Trophoblast cell (in vitro differentiated cells and primary cell): Measurements from ENCODE around the gene KRT12. TPM values are rescaled to one million over a fixed set of nuclear protein-coding genes. Genes with fewer than 3 reads are reported as not detected.

ENCODE experiments used
- DNase-seq, 2 donors: peaks; one replicate each; pipeline ENCODE4 v3.0.0-alpha.2; 2016
- H2AFZ ChIP-seq: 2 replicates; pipeline ENCODE4 v1.6.1; 2013; ENCODE audit warnings: low read length, moderate library complexity, mild to moderate bottlenecking; ENCODE audit not compliant: insufficient read depth, poor library complexity
- H2AK5ac ChIP-seq: 2 replicates; pipeline ENCODE4 v1.6.1; 2013; ENCODE audit warnings: mild to moderate bottlenecking, low read length
- H2BK120ac ChIP-seq: 2 replicates; pipeline ENCODE4 v1.6.1; 2013; ENCODE audit warnings: low read length, mild to moderate bottlenecking, moderate library complexity; ENCODE audit not compliant: insufficient read depth, poor library complexity
- H2BK12ac ChIP-seq: 2 replicates; pipeline ENCODE4 v1.6.1; 2013; ENCODE audit warnings: mild to moderate bottlenecking, low read length, moderate library complexity
- H2BK5ac ChIP-seq: 2 replicates; pipeline ENCODE4 v1.6.1; 2013; ENCODE audit warnings: low read length, low read depth, moderate library complexity, mild to moderate bottlenecking; ENCODE audit not compliant: poor library complexity
- H3K14ac ChIP-seq: 2 replicates; pipeline ENCODE4 v1.6.1; 2013; ENCODE audit warnings: mild to moderate bottlenecking, low read length
- H3K18ac ChIP-seq: 2 replicates; pipeline ENCODE4 v1.6.1; 2013; ENCODE audit warnings: mild to moderate bottlenecking, low read length
- H3K23ac ChIP-seq: 2 replicates; pipeline ENCODE4 v1.6.1; 2013; ENCODE audit warnings: low read length
- H3K27ac ChIP-seq: 2 replicates; pipeline ENCODE4 v1.5.1; 2013; ENCODE audit warnings: low read depth, mild to moderate bottlenecking, inconsistent platforms, low read length, moderate library complexity
- H3K27me3 ChIP-seq: 2 replicates; pipeline ENCODE4 v1.6.1; 2013; ENCODE audit warnings: inconsistent platforms, mild to moderate bottlenecking, low read length, moderate library complexity; ENCODE audit not compliant: insufficient read depth
- H3K36me3 ChIP-seq, 2 experiments: 1 replicate in 1 of 2; 2 replicates in 1 of 2; pipeline ENCODE4 v1.6.1; 2013; ENCODE audit warnings: low read length in 2 of 2, mild to moderate bottlenecking in 2 of 2, moderate library complexity in 1 of 2; ENCODE audit not compliant: insufficient read depth in 2 of 2, control insufficient read depth in 1 of 2
- H3K4ac ChIP-seq: 2 replicates; pipeline ENCODE4 v1.6.1; 2013; ENCODE audit warnings: low read depth, mild to moderate bottlenecking, low read length, moderate library complexity
- H3K4me1 ChIP-seq, 2 experiments: 1 replicate in 1 of 2; 2 replicates in 1 of 2; pipeline ENCODE4 v1.6.1; 2013; ENCODE audit warnings: low read length in 2 of 2, mild to moderate bottlenecking in 2 of 2, moderate library complexity in 1 of 2; ENCODE audit not compliant: insufficient read depth in 2 of 2, control insufficient read depth in 1 of 2
- H3K4me2 ChIP-seq: 2 replicates; pipeline ENCODE4 v1.6.1; 2013; ENCODE audit warnings: inconsistent platforms, mild to moderate bottlenecking, low read length, moderate library complexity
- H3K4me3 ChIP-seq: 2 replicates; pipeline ENCODE4 v1.5.1; 2013; ENCODE audit warnings: mild to moderate bottlenecking, low read depth, low read length, inconsistent platforms
- H3K79me1 ChIP-seq: one replicate; pipeline ENCODE4 v1.6.1; 2013; ENCODE audit warnings: low read length
- H3K79me2 ChIP-seq: 2 replicates; pipeline ENCODE4 v1.6.1; 2013; ENCODE audit warnings: low read length, mild to moderate bottlenecking; ENCODE audit not compliant: control insufficient read depth, insufficient read depth, poor library complexity
- H3K9ac ChIP-seq: 2 replicates; pipeline ENCODE4 v1.6.1; 2013; ENCODE audit warnings: mild to moderate bottlenecking, low read length
- H3K9me3 ChIP-seq: 2 replicates; pipeline ENCODE4 v1.6.1; 2013; ENCODE audit warnings: low read depth, mild to moderate bottlenecking, control low read depth, inconsistent platforms, low read length; ENCODE audit not compliant: insufficient read depth
- H4K12ac ChIP-seq: 2 replicates; pipeline ENCODE4 v1.6.1; 2013; ENCODE audit warnings: low read depth, mild to moderate bottlenecking, low read length, moderate library complexity
- H4K8ac ChIP-seq: 2 replicates; pipeline ENCODE4 v1.6.1; 2013; ENCODE audit warnings: low read depth, mild to moderate bottlenecking, low read length, moderate library complexity
- H4K91ac ChIP-seq: one replicate; pipeline ENCODE4 v1.6.1; 2013; ENCODE audit warnings: low read depth, mild to moderate bottlenecking, low read length, moderate library complexity
- WGBS: extraction: QIAGEN DNeasy Blood & Tissue Kit; methylation state at CpG from one replicate; pipeline ENCODE4 v1.1.7; 2013; ENCODE audit warnings: missing lambda C conversion rate; ENCODE audit not compliant: insufficient read length, insufficient coverage; ENCODE audit errors: extremely low coverage; 5-methylcytosine and 5-hydroxymethylcytosine counted together
- polyA plus RNA-seq: library from polyadenylated mRNA; stranded (reverse); fragments of 200-250 nt; gene quantifications from 2 replicates; pipeline ENCODE4 v1.2.3, GENCODE V29; 2013

The KRT12 gene
- not detected in 2 replicates for polyA plus RNA-seq

- Histone ChIP-seq H3K4me1 (no peaks in the 10 kb centered on the region), H3K36me3 (no peaks in the 10 kb centered on the region), H3K14ac (no peak within 1 kb of the TSS), H4K91ac (no peak within 1 kb of the TSS), H2BK12ac (no peak within 1 kb of the TSS), H3K18ac (no peak within 1 kb of the TSS), H3K9me3 (no peaks in the 10 kb centered on the region), H3K79me1 (no peaks in the 10 kb centered on the region), H4K8ac (no peak within 1 kb of the TSS), H3K79me2 (no peaks in the 10 kb centered on the region), H2AK5ac (no peak within 1 kb of the TSS), H3K27me3 (no peaks in the 10 kb centered on the region), H4K12ac (no peak within 1 kb of the TSS), H2BK120ac (no peak within 1 kb of the TSS), H3K4me2 (no peak within 1 kb of the TSS), H3K9ac (no peak within 1 kb of the TSS), H2AFZ (no peak within 1 kb of the TSS), H3K23ac (no peak within 1 kb of the TSS), H3K4ac (no peak within 1 kb of the TSS), H2BK5ac (no peak within 1 kb of the TSS), H3K27ac (no peak within 1 kb of the TSS), H3K4me3 (no peak within 1 kb of the TSS)
- no CpG with 5 or more reads among the region's 8 CpGs for WGBS
- no peak for DNase-seq
Measured at GRCh38 chr17:40866838-40867237, at the start of gene KRT12. Gene KRT12 (minus strand): TSS chr17:40867223. CDS start chr17:40867186, 37 bp downstream.

DNA sequence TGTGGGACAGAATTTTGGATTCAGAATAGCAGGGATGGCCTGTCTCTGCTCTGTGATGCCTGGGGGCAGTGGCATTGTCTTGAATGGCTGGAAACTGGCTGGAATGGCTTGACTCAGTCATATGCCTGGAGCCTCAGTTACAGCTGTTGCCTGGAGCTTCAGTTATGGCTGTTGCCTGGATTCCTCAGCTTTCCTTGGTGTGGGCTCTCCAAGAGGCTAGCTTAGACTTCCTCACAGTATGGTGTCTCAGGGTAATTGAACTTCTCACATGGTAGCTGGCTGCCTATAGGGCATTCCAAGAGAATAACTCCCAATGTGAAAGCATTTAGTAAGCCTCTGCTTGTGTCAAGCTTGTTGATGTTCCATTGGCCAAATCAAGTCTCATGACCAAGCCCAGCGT is 49.3 kb upstream of the KRT12 start:
- peak; percentile 96 to 97 for DNase-seq
- no CpG with 5 or more reads among the region's 1 CpG for WGBS
- no peak overlapping the region for H3K23ac ChIP-seq
- no peak overlapping the region for H2AFZ ChIP-seq
- H3K27ac ChIP-seq = no peak overlapping the region
- no peak overlapping the region for H2AK5ac ChIP-seq
- H3K9ac ChIP-seq = no peak overlapping the region
- H3K9me3 ChIP-seq = no peaks in the 10 kb centered on the region
- no peak overlapping the region for H3K4me2 ChIP-seq
- no peak overlapping the region for H4K12ac ChIP-seq
- no peaks in the 10 kb centered on the region for H3K36me3 ChIP-seq
- no peaks in the 10 kb centered on the region for H3K27me3 ChIP-seq
- H4K91ac ChIP-seq = no peak overlapping the region
- no peak overlapping the region for H3K14ac ChIP-seq
- peaks cover 6% of the 10 kb centered on the region for H3K79me1 ChIP-seq
- H2BK5ac ChIP-seq = peak overlapping the region; percentile 18
- no peak overlapping the region for H2BK120ac ChIP-seq
- H3K79me2 ChIP-seq = no peaks in the 10 kb centered on the region
- H2BK12ac ChIP-seq = no peak overlapping the region
- no peak overlapping the region for H3K4me3 ChIP-seq
- no peak overlapping the region for H3K4ac ChIP-seq
- H3K4me1 ChIP-seq = peaks cover 5 to 6% of the 10 kb centered on the region in 2 experiments
- H3K18ac ChIP-seq = no peak overlapping the region
- H4K8ac ChIP-seq = no peak overlapping the region

GRCh38 chr17:40915721-40916256 is 48.8 kb upstream of the KRT12 start:
- H3K36me3 ChIP-seq = no peaks in the 10 kb centered on the region
- no peak overlapping the region for H3K9ac ChIP-seq
- peaks cover 6% of the 10 kb centered on the region for H3K79me1 ChIP-seq
- no peak overlapping the region for H3K14ac ChIP-seq
- H3K4me3 ChIP-seq = no peak overlapping the region
- peak in 1 of 2 donors; percentile 89 for DNase-seq
- no peak overlapping the region for H4K91ac ChIP-seq
- no peaks in the 10 kb centered on the region for H3K9me3 ChIP-seq
- no peak overlapping the region for H3K4ac ChIP-seq
- H2AK5ac ChIP-seq = no peak overlapping the region
- no peak overlapping the region for H3K27ac ChIP-seq
- H3K18ac ChIP-seq = no peak overlapping the region
- H3K27me3 ChIP-seq = no peaks in the 10 kb centered on the region
- H3K79me2 ChIP-seq = no peaks in the 10 kb centered on the region
- H3K23ac ChIP-seq = no peak overlapping the region
- peak overlapping the region; percentile 52 for H2BK120ac ChIP-seq
- peaks cover 5 to 7% of the 10 kb centered on the region in 2 experiments for H3K4me1 ChIP-seq
- no peak overlapping the region for H4K12ac ChIP-seq
- no peak overlapping the region for H2AFZ ChIP-seq
- H4K8ac ChIP-seq = no peak overlapping the region
- peak overlapping the region; percentile 25 for H2BK12ac ChIP-seq
- WGBS = no CpG with 5 or more reads among the region's 2 CpGs
- peak overlapping the region; percentile 36 for H2BK5ac ChIP-seq
- no peak overlapping the region for H3K4me2 ChIP-seq

DNA sequence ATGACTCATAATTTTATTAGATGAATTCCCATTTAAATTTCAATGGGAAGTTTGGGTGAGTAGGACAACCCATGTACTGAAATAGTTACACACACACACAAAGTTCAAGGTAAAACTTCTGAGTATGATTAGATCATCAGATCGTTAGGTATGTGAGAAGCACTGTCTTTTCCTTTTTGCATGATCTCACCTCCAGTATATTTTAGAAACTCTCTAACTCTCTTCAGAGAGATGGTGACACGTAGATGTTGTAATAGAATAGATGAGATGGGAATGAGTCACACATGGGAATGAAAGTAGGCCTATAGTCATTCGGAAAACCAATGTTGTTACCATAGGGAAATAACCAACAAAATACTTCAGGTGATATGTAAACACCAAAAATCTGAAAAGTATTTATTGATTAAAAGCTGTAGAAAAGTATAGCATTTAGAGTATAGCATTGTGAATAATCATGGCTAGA is 48.2 kb upstream of the KRT12 start:
- Histone ChIP-seq H4K8ac (no peak overlapping the region), H3K14ac (no peak overlapping the region), H2AK5ac (no peak overlapping the region), H3K4ac (no peak overlapping the region), H3K4me1 (peaks cover 5 to 9% of the 10 kb centered on the region in 2 experiments), H3K27ac (no peak overlapping the region), H3K36me3 (no peaks in the 10 kb centered on the region), H3K23ac (no peak overlapping the region), H3K9me3 (no peaks in the 10 kb centered on the region), H2BK120ac (no peak overlapping the region), H2BK5ac (no peak overlapping the region), H3K9ac (no peak overlapping the region), H3K27me3 (no peaks in the 10 kb centered on the region), H4K12ac (no peak overlapping the region), H3K79me2 (no peaks in the 10 kb centered on the region), H3K79me1 (peaks cover 8% of the 10 kb centered on the region), H3K4me2 (no peak overlapping the region), H3K18ac (no peak overlapping the region), H2AFZ (no peak overlapping the region), H3K4me3 (no peak overlapping the region), H2BK12ac (no peak overlapping the region), H4K91ac (no peak overlapping the region)
- peak; percentile 45 to 96 for DNase-seq
- no CpG with 5 or more reads among the region's 3 CpGs for WGBS
